Right kidney (tissue), 1 donor: Measurements from ENCODE around the gene SNTG2.

Experiments
- DNase-seq: peaks from one replicate; pipeline ENCODE4 v3.0.0-alpha.2; 2016

SNTG2 gene

DNA sequence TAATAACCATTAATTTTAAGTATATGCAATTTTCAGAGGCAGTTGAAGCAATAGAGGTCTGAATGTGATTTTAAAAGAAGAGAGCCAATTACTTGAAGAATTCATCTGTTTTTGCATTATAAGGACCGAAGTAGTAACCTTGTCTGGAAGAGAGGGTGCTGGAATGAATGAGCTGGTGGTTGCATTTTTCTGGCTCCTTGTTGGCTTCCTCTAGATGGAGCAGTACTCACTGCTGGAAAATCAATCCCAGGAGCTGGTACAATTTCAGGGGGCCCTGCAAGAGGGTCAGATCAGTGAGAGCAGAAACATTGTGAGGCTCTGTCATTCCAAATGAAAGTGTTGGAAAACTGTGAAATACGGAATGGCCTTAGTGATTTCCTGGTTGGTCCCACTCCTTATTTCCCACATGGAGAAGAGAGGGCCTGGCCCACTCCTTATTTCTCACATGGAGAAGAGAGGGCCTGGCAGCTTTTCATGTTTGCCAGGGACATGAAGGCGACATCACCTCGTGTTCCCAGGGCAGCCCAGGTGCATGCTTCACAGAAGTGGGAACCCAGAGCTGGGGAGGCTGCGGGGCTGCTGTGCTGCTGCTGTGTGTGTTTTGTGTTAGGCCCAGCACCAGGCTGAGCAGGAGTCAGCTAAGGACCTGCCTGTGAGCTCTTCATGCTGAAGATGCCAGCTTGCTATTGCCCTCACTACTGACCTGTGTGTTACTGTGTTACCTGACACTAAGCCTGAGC lies 197.4 kb downstream of the SNTG2 start:
- no peak for DNase-seq

DNA sequence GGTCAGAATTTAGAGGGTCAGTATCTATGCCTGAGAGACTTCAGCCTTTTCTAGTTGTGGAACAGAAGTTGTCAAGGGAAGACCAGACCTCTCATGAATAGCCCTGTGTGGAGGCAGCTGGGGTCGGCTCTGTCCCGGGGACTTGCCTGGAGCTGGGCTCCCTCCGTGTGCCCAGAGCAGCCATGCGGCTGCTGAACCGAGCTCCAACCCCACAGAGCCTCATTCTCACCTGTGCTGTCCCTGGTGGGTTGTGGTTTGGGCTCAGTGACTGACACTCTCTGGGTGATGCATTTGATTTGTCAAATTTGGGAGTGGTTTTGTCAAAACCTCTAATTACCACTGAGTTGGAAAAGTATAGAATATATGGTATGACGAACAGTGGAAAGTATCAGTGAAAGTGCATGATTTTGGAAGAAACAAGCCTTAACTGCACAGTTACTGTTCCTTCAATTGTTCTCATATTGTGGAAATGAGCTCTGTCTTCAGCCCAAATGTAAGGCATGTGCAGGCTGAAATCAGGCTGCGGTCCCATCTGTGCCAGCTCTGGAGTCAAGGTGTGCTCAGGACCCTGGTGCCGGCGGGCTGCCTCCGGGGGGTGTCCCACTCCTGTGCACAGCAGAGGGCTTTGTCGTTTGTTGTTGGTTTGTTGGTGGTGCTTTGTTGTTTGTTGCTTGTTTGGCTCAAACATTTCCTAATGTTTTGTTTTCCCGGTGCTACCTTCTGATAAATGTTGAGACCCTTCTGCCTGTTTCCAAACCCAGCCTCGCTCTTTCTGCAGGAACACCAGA lies 200.3 kb downstream of the SNTG2 start:
- no peak for DNase-seq

DNA sequence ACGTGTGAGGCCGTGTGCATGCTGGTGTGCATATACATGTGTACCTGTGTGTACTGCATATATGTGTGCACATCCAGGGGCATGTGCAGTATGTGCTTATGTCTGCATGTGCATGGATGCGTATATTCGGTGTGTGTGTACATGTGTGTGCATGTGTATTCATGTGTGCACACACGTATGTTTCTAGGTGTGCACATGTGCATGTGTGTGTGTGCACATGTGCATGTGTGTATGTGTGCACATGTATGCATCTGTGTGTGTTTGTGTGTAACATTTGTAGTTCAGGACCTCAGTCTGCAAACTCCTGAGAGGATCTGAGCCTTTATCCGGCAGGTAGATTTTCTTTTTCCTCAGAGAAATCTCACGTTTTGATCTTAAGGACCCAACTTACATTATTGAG lies 201.7 kb downstream of the SNTG2 start:
- no peak for DNase-seq

DNA sequence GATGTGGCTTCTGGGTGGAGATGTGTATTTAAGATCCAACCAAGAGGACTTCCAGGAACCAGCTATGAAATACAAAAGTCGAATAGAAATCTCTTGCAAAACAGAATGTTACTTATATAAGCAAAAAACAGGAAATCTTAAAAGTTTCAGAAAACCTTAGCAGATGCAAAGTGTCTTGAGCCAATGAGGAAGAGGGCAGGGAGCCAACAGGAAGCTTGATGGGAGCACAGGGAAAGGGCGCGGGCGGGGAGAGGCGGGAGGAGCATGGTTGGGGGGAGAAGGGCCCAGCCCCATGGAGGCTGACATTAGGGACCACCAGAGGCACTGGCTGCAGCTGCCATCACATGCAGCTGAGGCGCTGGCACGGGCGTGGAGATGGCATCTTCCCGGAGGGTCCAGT lies 203.3 kb downstream of the SNTG2 start:
- DNase-seq = no peak

DNA sequence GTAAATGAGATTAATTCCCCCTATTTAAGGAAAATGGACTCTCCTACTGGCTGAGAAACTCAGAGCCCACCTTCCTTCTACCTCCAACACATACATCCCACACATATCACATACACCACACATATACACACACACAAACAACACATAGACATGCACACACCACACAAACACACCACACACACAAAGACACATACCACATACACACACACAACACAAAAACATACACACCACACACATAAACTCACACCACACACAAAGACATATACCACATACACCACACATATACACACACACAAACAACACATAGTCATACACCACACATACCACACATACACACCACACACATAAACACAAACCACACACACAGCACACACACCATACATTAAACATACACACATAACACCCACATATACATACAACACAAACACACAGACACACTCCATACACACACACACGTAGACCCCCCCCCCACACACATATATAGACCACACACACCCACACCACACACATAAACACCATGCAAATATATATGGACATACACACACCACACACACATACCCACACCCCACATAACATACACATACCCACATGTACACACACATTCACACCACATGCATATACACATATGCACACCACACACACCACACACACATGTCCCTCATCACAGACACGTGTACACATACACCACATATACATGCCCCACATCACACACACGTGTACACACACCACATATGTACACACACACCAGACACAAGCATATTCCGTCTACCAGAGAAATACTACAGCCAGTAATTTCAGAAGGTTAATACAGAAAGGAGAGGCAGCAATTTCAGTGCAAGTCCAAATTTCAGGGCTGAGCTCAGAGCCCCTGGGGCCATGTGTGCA lies 204.3 kb downstream of the SNTG2 start:
- DNase-seq = no peak

DNA sequence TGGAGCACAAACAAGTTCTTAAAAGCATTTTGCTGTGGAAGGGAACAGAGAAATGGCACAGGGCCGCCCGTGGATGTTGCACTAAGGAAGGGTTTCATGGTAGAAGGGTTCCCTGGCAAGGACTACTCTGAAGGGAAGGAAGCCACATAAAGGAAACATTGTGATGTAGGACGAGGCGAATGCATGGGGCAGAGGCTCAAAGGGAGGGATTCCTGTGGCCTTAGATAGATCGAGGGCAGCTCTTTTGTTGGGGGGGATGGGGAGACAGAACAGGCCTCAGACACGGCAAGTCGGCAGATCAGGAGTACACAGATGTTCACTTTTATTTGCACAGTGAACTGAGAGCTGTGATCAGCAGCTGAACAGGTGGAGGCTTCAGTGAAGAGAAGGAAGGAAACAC lies 205.4 kb downstream of the SNTG2 start:
- peak; percentile 12 for DNase-seq

DNA sequence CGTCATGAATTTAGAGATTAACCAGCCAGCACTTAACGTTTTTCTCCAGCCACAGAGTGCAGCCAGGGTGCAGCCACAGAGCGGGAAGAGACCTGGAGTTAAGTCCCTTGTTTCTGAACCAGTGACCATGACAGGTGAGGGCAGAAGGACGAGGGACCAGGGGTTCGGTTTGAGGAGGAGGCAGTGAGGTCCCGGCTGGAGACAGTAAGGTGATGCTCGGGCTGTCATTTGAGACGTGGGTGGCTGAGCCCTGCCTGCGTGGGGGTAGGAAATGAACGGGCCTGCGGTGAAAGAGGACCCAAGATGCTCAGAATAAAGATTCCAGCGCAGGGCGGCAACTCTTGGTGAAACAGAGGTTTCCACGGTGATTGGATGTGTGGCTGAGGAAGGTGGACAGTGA lies 205.9 kb downstream of the SNTG2 start:
- peak; percentile 44 for DNase-seq

DNA sequence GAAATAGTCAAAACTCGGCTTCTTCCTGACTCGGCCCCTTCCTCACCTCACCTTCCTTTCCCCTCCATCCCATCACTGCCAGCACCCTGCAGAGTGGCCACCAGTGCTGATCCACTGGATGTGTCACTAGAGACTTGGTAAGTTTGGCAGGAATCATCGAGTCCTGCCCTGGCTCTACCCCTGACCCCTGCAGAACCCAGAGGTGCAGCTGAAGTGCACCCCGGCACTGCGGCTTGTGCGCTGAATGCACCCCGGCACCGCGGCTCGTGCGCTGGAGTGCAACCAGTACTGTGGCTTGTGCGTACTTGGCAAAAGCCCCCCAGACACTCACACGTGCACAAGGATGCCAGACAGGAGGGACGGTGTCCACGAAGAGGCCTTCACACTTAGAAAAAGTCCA lies 206.5 kb downstream of the SNTG2 start:
- no peak for DNase-seq

DNA sequence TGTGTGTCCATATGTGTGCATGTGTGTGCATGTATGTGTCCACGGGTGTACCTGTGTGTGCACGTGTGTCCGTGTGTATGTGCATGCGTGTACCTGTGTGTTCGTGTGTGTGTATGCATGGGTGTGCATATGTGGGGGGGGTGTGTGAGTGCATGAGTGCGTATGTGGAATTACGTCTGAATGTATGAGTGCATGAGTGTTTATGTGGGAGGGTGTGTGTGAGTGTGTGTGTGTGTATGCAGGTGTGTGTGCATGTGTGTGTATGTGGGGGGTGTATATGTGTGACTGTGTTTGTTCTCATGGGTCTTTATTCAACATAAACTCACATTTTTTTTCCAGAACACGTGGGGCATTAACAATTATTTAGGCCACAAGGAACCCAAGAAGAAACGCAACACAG lies 208.4 kb downstream of the SNTG2 start:
- no peak for DNase-seq

DNA sequence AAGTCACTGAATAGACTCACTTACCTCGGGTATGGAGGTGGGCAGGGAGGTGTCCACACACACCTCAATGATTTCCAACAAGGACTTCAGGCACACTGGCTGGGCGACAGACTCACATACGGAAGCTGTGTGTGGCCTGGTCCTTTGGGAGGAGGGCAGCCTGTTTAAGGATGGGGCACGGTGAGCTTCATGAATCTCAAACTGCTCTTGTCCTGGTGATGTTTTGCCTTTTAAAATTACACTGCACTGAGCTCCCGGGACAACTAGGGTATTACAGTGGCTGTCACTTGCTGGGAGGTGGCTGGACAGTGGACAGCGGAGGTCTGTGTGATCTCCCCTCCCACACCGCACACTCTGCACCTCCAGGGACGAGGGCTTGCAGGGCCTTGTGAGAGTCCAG lies 211.6 kb downstream of the SNTG2 start:
- no peak for DNase-seq

DNA sequence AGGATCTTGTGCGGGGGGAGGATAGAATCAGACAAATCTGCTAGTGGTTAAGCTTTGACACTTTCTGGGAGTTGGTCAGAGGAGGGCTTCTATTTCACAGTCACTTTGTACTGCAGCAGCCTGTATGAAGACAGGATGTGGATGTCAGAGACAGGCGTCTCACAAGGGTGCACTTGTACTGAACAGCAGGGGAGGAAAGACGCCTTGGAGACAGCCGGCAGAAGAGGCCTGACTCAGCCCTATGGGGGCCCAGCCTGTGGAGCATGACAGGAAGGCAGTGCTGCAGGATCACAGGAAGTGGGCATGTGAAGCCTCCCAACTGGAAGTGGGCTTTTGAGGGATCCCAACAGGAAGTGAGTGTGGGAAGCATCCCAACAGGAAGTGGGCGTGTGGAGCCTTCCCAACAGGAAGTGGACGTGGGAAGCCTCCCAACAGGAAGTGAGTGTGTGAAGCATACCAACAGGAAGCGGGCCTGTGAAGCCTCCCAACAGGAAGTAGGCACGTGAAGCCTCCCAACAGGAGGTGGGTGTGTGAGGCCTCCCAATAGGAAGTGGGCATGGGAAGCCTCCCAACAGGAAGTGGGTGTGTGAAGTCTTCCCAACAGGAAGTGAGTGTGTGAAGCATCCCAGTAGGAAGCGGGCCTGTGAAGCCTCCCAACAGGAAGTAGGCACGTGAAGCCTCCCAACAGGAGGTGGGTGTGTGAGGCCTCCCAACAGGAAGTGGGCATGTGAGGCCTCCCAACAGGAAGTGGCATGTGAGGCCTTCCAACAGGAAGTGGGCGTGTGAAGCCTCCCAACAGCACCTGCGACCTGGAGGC lies 212.3 kb downstream of the SNTG2 start:
- peak; percentile 12 for DNase-seq

DNA sequence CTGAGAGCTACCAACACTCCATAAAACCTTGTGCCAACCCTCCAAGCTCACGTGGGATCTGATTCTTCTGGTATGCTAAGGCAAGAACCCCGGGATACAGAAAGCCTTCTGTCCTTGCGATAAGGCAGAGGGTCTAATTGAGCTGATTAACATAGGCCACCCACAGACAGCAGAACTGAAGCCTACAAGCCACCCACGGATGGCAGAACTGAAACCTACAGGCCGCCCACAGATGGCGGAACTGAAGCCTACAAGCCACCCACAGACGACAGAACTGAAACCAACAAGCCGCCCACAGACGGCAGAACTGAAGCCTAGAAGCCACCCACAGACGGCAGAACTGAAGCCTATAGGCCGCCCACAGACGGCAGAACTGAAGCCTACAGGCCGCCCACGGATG lies 216.3 kb downstream of the SNTG2 start:
- DNase-seq = no peak

DNA sequence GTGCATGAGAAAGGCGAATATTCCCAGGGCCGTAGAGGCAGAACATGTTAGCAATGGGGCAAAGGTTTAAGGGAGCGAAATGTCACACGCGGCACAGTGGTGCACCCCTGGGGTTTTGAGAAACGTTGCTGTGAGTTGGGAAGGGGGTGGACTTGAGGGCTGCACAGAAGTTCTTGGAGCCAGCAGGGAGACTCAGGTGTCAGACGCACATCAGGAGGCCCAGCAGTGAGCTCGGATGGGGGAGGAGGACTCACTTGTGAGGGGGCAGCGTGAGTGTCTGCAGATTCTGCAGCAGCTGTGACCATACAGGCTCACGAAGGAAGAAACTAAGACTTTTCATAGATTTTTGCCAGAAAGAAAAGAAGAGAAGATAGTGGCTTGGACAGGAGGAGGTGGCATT lies 218.2 kb downstream of the SNTG2 start:
- DNase-seq = no peak

DNA sequence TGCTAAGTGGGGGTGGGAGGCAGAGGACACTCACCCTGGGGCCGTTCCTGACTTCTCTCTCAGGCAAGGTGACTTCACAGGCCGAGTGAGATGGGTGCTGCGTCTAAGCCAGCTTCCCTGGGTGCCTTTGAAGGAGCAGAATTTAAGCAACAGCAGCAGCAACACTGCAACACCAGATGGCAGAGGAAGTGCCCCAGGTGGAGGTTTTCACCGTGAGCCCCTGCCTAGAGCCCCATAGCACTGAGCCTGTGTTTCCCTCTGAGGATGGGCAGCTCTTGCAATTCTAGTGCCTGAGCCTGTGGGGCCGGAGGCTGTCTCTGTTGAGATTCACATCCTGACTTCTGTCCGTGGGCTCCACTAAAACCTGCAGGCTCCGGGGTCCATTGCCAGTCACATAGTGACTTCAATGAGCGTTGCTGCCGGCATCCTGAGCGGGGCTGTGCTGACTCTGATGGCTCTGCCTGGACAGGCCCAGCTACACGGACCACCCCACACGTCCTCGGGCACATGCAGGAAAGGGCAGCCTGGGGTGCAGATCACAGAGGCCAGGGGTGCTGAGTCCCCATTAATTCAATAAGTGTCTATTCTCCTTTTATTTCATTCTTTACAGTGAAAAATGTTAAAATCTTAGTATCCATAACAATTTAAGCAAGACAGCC lies 218.8 kb downstream of the SNTG2 start:
- no peak for DNase-seq

DNA sequence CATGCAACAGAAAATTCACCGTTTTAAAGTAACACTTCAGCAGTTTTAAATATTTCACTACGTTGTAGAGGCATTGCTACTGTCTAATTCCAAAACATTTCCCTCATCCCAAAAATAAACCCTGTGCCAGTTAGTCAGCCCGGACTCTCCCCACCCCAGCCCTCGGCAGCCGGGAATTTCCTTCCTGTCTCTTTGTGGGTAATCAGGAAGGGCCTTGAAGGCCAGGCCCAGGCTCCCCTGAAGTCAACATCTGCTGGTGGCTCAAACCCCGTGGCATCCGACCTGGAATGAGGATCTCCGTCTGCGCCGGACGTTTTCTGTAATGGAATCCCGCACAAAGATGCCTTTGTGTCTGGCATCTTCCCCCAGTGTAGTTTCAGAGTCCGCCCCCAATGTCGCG lies 219.6 kb downstream of the SNTG2 start:
- no peak for DNase-seq

DNA sequence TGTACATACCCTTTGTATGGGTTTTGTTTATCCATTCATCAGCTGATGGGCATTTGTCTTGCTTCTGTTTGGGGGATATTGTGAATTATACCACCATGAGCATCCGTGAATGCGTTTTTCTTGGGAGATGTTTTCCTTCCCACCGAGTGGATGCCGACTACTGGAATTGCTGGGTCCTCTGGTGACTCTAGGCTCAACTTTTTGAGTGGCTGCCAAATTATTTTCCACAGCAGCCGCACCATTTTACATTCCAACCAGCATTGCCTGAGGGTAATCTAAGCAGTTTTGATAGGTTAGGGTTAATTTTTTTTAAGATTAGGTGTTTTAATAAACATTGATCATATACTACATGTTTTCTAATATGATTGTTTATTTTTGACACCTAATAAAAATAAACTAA lies 220.1 kb downstream of the SNTG2 start:
- DNase-seq = no peak

DNA sequence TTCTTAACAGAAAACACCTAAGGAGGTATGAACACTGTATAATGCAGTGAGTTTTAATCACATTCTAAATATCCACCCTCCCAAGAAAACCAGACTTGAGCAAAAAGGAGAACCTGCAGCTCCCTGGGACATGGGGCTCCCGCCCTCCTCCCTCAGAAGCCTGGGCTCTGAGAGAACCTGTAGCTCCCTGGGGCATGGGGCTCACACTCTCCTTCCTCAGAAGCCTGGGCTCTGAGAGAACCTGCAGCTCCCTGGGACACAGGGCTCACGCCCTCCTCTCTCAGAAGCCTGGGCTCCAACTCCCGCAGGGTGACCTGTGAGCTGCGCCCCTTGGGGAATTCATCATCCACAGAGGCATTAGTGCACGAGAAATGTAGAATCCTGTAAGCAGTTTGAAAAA lies 222.9 kb downstream of the SNTG2 start:
- DNase-seq = no peak

DNA sequence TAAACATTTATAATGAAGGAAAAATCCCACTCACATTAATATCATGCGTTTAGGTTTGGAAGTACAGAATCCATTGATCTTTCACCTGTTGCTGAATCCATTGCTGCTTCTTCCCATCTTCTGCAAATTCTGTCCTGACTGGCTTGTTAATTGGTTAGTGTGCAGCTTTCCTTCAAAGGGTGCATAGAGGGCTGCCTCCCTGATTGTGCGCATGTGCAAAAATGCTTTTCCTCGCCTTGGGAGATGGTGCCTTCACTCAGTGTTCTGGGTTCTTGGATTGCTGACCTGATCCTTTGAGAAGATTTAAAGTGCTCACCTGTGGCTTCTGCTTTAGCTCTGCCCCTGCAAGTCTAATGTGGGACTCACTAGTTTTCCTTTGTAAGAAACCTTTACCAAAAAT lies 231.2 kb downstream of the SNTG2 start:
- no peak for DNase-seq

DNA sequence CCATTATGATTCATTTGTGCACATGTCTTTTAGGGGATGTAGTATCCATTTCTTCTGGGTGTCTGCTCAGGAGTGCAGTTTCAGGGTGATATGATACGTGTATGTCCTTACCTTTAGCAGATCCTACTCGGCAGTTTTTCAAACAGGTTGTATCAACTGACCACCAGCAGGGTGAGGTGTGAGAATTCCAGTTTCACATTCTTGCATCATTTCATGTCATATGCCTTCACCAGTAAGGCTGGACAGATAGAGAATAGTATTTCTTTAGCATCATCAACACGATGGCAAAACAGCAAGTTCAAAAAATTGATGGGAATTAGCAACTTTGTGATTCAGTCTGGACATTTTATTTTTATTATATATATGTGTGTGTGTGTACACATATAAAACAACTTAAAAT lies 232.7 kb downstream of the SNTG2 start:
- DNase-seq = no peak

DNA sequence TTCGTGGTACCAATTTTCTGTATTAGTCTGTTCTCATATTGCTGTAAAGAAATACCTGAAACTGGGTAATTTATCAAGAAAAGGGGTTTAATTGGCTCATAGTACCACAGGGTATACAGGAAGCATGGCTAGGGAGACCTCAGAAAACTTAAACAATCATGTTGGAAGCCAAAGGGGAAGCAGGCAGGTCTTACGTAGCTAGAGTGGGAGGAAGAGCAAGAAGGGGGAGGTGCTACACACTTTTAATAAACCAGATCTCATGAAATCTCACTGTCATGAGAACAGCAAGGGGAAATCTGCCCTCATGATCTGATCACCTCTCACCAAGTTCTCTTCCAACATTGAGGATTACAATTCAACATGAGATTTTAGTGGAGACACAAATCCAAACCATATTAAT lies 235.8 kb downstream of the SNTG2 start:
- no peak for DNase-seq

DNA sequence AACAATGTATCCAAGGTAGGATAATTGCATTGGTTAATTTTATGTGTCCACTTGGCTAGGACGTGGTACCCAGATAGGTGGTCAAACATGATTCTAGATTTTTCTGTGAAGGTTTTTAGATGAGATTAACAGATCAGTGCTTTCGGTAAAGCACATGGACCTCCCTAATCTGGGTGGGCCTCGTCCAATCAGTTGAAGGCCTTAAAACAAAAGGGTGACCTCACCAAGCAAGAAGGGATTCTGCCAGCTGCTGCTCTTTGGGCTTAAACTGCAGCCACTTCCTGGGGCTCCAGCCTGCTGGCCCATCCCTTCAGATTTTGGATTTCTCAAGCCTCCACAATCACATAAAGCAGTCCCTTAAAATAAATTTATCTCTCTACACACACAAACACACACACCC lies 236.5 kb downstream of the SNTG2 start:
- no peak for DNase-seq

DNA sequence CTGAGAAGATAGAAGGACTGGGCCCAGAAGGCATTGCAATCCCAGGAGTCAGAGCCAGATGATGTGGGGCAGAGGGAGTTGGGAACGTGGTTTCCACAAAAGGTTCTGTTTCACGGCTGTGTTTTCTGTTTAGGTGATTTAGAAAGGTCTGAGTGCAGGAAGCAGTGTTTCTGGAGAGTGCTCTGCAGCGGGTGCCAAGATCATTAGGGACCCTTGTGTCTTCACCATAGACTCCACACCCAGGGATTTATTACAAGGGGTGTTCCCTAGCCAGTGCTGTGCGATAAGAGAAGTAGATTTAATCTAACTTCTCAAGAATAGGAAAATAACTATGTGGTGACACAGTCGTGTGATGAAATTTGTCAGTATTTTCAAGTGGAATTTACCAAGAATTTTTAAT lies 241.5 kb downstream of the SNTG2 start:
- no peak for DNase-seq
